Panc1 (cell line): ENCODE results near the gene LTA4H. TPM values are rescaled to one million over a fixed set of nuclear protein-coding genes. Genes with fewer than 3 reads are reported as not detected.

Experiments
- ATAC-seq: fragments of 200-7000 bp; cut with Tn5 transposase; 2 replicates; pipeline ENCODE4 v1.9.1; 2020; ENCODE audit warnings: mild to moderate bottlenecking, moderate library complexity
- BruUV-seq: library from RNA; stranded (reverse); fragments of 400-500 nt; replicated peaks from 2 replicates; lab custom pipeline; 2021; lab: Mats Ljungman, UMichigan
- CTCF ChIA-PET: fragments of 300-600 bp; sonication (Branson Sonifier 250); formaldehyde crosslinking; loops from one replicate; lab custom pipeline; 2022; ENCODE audit warnings: antibody characterized with exemption; lab: Charles Lee
- POLR2A ChIA-PET: fragments of 300-600 bp; sonication (Branson Sonifier 250); formaldehyde crosslinking; loops from one replicate; lab custom pipeline; 2022; ENCODE audit warnings: antibody characterized with exemption; lab: Charles Lee
- DNase-seq: peaks from one replicate; pipeline ENCODE4 v3.0.0-alpha.2; 2010; ENCODE audit warnings: low read depth, low spot score
- H3K27ac ChIP-seq: 2 replicates; pipeline ENCODE4 v1.5.1; 2011; ENCODE audit warnings: mild to moderate bottlenecking, low read length, inconsistent platforms
- H3K27me3 ChIP-seq: fragments of 200-500 bp; sonication (Bioruptor generic); 2 replicates; pipeline ENCODE4 v1.6.0; 2014; ENCODE audit warnings: low read length, inconsistent platforms; ENCODE audit not compliant: control insufficient read depth, insufficient read depth
- H3K36me3 ChIP-seq: fragments of 200-500 bp; sonication (Bioruptor generic); 2 replicates; pipeline ENCODE4 v1.5.1; 2014; ENCODE audit warnings: inconsistent platforms, mild to moderate bottlenecking, low read length, moderate library complexity; ENCODE audit not compliant: control insufficient read depth, insufficient read depth
- H3K4me1 ChIP-seq: 2 replicates; pipeline ENCODE4 v1.5.1; 2011; ENCODE audit warnings: inconsistent platforms, mild to moderate bottlenecking, low read length, moderate library complexity; ENCODE audit not compliant: control insufficient read depth, insufficient read depth
- H3K4me3 ChIP-seq, 2 experiments: 2 replicates each; pipeline ENCODE4 v1.5.1; 2011 to 2012; ENCODE audit warnings: low read depth in 2 of 2, low read length in 2 of 2, mild to moderate bottlenecking in 2 of 2, inconsistent platforms in 1 of 2, moderate library complexity in 1 of 2
- H3K9me3 ChIP-seq: fragments of 200-500 bp; sonication (Bioruptor generic); 2 replicates; pipeline ENCODE4 v1.5.1; 2014; ENCODE audit warnings: low read depth, mild to moderate bottlenecking, inconsistent platforms, low read length, moderate library complexity; ENCODE audit not compliant: control insufficient read depth, insufficient read depth
- POLR2AphosphoS5 ChIP-seq: IDR thresholded peaks from 2 replicates; pipeline ENCODE4 v1.6.1; 2012; ENCODE audit warnings: mild to moderate bottlenecking, low read depth, low read length, moderate library complexity
- REST ChIP-seq, 2 experiments: IDR thresholded peaks; 2 replicates each; pipeline ENCODE4 v1.6.1; 2011 to 2012; ENCODE audit warnings: low read depth in 2 of 2, control low read depth in 1 of 2, low read length in 1 of 2, mild to moderate bottlenecking in 1 of 2, moderate library complexity in 1 of 2; ENCODE audit not compliant: insufficient read depth in 1 of 2
- SIN3A ChIP-seq: IDR thresholded peaks from 2 replicates; pipeline ENCODE4 v1.6.1; 2012; ENCODE audit warnings: low read depth, mild to moderate bottlenecking, low read length, moderate library complexity, borderline replicate concordance; ENCODE audit not compliant: insufficient read depth
- TCF7L2 ChIP-seq: IDR thresholded peaks from 2 replicates; pipeline ENCODE4 v1.6.1; 2011; ENCODE audit warnings: mild to moderate bottlenecking, low read depth, low read length, inconsistent platforms
- in situ Hi-C: cut with HindIII; loops from 2 replicates; pipeline ENCODE4 v1.10.0; 2016; ENCODE audit warnings: low sequenced_read_pairs, low pct_unique_long_range_greater_than_20kb
- intact Hi-C: fragments of 100-400 bp; cut with micrococcal nuclease; formaldehyde crosslinking; loops from one replicate; pipeline ENCODE4 v1.10.0; 2022; ENCODE audit not compliant: unreplicated experiment
- total RNA-seq: library from RNA; stranded (reverse); gene quantifications from one replicate; pipeline ENCODE4 v1.2.1, GENCODE V29; 2021; ENCODE audit not compliant: unreplicated experiment
- TF ChIP-seq, protein P1 (sequence below): fragments of 450-650 bp; IDR thresholded peaks from 2 replicates; pipeline ENCODE4 v1.5.1; 2017; ENCODE audit warnings: mild to moderate bottlenecking

Gene LTA4H
- total RNA-seq, 1 experiment from 2014 or later = 59.6 TPM

DNA sequence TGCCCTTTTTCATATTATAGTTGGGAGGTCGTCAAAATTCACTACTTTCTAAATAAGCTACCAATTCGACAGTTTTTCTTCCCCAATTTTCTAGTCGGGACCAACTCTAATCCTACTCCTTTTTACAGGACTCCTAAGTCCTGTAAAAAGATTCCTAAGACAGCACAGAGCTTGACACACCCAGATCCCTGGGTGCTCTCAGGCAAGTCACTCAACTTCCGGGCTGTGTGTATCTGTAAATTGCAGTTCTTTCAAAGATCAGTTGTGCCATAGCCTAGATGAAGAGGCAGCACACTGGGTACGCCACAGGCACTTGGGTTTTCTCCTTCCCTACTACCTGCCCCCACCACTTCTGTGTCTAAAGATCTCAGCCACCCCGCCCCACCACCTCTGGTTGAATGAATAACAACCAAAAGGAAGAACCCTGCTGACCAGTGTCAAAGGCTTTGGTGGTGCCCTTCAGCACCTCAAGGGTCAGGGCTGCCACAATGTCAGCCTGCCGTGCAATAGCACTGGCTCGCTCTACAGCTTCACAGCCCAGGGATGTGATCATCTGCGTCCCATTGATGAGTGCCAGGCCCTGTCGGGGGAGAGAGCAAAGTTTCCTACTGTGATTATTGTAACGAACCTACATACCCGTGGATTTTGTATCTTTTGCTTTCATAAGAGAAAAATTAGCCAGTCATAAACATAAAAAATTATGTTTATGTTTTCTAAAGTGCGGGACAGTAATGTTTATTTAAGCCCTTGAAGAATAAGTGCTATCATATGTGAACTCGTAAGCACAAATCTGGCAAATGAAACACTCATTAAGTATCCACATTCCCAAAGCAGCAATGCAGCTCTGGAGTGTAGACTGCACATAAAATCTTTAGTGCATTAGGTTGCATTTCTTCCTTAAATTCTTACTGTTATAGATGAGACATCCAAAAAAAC lies 48.5 kb downstream of the LTA4H start:
- intact Hi-C loops (no loop called here), in situ Hi-C loops (no loop called here)
- ChIA-PET CTCF (no interaction called here), POLR2A (no interaction called here)
- H3K4me1 ChIP-seq = no peaks in the 10 kb centered on the region
- no peak for ATAC-seq
- H3K9me3 ChIP-seq = no peaks in the 10 kb centered on the region
- no TSS peak for BruUV-seq
- H3K36me3 ChIP-seq = no peaks in the 10 kb centered on the region
- no peak overlapping the region for H3K4me3 ChIP-seq
- no peak for DNase-seq
- H3K27me3 ChIP-seq = peaks cover 17% of the 10 kb centered on the region
- no peak for TF ChIP-seq TCF7L2
- no peak overlapping the region for H3K27ac ChIP-seq

DNA sequence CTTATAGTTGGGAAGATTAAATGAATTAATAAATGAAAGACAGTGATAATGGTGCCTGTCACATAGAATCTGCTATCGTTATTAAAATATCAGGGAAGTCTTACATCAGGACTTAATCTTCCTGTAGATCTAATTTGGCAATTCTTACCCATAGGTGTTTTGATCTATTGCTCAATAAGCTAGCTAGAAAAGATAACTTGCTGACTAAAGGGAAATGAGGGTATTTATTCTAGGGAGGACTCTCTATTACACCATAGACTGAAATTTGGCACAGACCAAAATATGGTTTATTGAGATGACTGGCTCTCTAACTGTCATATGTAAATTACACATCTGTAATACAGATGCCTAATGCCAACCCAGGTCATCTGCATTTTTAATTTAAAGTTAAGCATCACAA lies 50.7 kb downstream of the LTA4H start:
- Histone ChIP-seq H3K36me3 (no peaks in the 10 kb centered on the region), H3K27ac (no peak overlapping the region), H3K9me3 (no peaks in the 10 kb centered on the region), H3K4me3 (no peak overlapping the region), H3K27me3 (peaks cover 10% of the 10 kb centered on the region), H3K4me1 (no peaks in the 10 kb centered on the region)
- ChIA-PET CTCF (no interaction called here), POLR2A (no interaction called here)
- no TSS peak for BruUV-seq
- in situ Hi-C loops = no loop called here
- intact Hi-C loops = no loop called here
- DNase-seq = no peak
- no peak for TF ChIP-seq REST (IDR thresholded peaks at IDR 0.05; ENCODE audit: insufficient read depth in 1 of 2, low read depth in 2 of 2, low read length in 1 of 2)
- TF ChIP-seq, protein P1, sequence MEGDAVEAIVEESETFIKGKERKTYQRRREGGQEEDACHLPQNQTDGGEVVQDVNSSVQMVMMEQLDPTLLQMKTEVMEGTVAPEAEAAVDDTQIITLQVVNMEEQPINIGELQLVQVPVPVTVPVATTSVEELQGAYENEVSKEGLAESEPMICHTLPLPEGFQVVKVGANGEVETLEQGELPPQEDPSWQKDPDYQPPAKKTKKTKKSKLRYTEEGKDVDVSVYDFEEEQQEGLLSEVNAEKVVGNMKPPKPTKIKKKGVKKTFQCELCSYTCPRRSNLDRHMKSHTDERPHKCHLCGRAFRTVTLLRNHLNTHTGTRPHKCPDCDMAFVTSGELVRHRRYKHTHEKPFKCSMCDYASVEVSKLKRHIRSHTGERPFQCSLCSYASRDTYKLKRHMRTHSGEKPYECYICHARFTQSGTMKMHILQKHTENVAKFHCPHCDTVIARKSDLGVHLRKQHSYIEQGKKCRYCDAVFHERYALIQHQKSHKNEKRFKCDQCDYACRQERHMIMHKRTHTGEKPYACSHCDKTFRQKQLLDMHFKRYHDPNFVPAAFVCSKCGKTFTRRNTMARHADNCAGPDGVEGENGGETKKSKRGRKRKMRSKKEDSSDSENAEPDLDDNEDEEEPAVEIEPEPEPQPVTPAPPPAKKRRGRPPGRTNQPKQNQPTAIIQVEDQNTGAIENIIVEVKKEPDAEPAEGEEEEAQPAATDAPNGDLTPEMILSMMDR = no peak
- TF ChIP-seq SIN3A = no peak
- no peak for TF ChIP-seq TCF7L2
- no peak for TF ChIP-seq POLR2AphosphoS5
- no peak for ATAC-seq

DNA sequence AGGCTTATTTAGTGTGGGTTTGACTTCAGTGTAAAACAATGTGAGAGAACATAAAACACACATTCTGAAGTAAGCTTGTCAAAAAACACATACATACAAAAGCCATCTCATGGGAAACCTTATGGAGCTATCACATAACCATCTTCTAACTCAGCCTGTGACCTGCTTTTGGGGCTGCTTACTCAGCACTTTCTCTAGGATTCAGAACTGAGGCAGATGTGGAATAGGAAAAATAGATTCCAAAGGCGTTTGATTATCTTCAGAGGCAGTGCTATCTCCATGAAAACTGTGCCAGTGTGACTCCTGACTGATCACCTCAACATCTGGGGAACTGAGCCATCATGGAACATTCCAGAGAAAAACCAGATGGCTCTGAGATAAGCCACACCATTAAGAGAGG lies 52.8 kb downstream of the LTA4H start:
- TF ChIP-seq REST (IDR thresholded peaks at IDR 0.05; ENCODE audit: insufficient read depth in 1 of 2, low read depth in 2 of 2, low read length in 1 of 2) = no peak
- no peak for TF ChIP-seq TCF7L2
- TF ChIP-seq SIN3A = no peak
- TF ChIP-seq, protein P1 = no peak
- TF ChIP-seq POLR2AphosphoS5 = no peak
- Histone ChIP-seq H3K4me3 (no peak overlapping the region), H3K4me1 (no peaks in the 10 kb centered on the region), H3K9me3 (no peaks in the 10 kb centered on the region), H3K27ac (no peak overlapping the region), H3K36me3 (no peaks in the 10 kb centered on the region), H3K27me3 (peaks cover 8% of the 10 kb centered on the region; the same call in 1 of the 2 replicates)
- ChIA-PET CTCF (no interaction called here), POLR2A (no interaction called here)
- intact Hi-C loops (no loop called here), in situ Hi-C loops (no loop called here)
- ATAC-seq (no peak), DNase-seq (no peak)
- BruUV-seq = no TSS peak
